ENCODE data around the gene DLG2. TPM values are rescaled to one million over a fixed set of nuclear protein-coding genes. Genes with fewer than 3 reads are reported as not detected.

Gene DLG2
- total RNA-seq, 4 donors from 2014 or later: 6.5 to 14.6 (median 7.2) TPM

DNA sequence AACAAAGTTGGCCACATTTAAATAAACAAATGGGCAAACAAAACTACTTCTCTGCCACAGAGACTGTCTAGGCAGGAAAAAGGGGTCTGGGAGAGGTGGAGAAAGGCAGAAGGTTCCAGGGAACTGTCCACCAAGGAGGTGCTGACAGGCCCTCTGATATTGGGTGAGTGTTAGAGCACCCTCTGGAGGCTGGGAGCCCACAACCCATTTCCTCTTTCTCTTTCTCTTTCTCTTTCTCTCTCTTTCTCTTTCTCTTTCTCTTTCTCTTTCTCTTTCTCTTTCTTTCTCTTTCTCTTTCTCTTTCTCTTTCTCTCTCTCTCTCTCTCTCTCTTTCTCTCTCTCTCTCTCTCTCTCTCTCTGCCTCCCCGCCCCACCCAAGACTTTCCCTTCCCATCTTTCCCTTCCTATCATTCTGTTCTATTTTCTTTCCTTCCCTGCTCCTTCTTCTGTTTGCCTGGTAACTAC, 912.8 kb downstream of the DLG2 start:
- Histone ChIP-seq H3K4me1 (no peaks in the 10 kb centered on the region), H3K27me3 (no peaks in the 10 kb centered on the region), H3K9me3 (no peaks in the 10 kb centered on the region), H3K36me3 (no peaks in the 10 kb centered on the region), H3K4me3 (no peak overlapping the region), H3K27ac (no peak overlapping the region)
- 19 to 35% methylated on average over 1 of the region's 1 CpG for WGBS, 2 donors
- TF ChIP-seq, protein P1, sequence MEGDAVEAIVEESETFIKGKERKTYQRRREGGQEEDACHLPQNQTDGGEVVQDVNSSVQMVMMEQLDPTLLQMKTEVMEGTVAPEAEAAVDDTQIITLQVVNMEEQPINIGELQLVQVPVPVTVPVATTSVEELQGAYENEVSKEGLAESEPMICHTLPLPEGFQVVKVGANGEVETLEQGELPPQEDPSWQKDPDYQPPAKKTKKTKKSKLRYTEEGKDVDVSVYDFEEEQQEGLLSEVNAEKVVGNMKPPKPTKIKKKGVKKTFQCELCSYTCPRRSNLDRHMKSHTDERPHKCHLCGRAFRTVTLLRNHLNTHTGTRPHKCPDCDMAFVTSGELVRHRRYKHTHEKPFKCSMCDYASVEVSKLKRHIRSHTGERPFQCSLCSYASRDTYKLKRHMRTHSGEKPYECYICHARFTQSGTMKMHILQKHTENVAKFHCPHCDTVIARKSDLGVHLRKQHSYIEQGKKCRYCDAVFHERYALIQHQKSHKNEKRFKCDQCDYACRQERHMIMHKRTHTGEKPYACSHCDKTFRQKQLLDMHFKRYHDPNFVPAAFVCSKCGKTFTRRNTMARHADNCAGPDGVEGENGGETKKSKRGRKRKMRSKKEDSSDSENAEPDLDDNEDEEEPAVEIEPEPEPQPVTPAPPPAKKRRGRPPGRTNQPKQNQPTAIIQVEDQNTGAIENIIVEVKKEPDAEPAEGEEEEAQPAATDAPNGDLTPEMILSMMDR (IDR thresholded peaks at IDR 0.05): peak in 1 of 5 experiments; percentile 11
- no peak for TF ChIP-seq POLR2A (IDR thresholded peaks at IDR 0.05)
- no peak for DNase-seq (ENCODE audit: low spot score in 2 of 2)

DNA sequence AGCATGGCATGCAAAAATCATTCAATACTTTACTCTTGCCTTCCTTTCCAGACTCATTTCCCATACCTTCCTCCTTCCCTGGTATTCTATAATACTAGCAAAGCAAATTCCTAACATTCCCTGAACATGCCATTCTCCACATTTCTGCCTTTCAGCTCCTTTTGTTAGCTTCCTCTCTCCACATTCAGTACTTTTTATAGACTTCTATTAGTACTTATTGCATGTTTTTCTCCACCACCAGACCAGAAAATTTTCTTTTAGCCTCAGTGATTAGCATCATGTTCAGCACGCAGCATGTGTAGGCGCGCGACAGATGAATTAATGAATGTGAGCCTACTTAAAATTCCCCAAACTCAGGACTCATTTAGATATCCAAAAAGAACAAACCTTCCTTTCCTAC, 935.3 kb downstream of the DLG2 start:
- TF ChIP-seq EP300 (IDR thresholded peaks at IDR 0.05) (no peak), POLR2A (IDR thresholded peaks at IDR 0.05) (no peak)
- TF ChIP-seq, protein P1 (IDR thresholded peaks at IDR 0.05): no peak
- no peak overlapping the region for H3K27ac ChIP-seq
- no peaks in the 10 kb centered on the region for H3K27me3 ChIP-seq
- no peak overlapping the region for H3K4me3 ChIP-seq
- H3K9me3 ChIP-seq: no peaks in the 10 kb centered on the region
- no peak for DNase-seq (ENCODE audit: low spot score in 2 of 2)
- H3K36me3 ChIP-seq: no peaks in the 10 kb centered on the region
- WGBS, 2 donors: 54 to 61% methylated on average over 4 of the region's 4 CpGs
- no peaks in the 10 kb centered on the region for H3K4me1 ChIP-seq

DNA sequence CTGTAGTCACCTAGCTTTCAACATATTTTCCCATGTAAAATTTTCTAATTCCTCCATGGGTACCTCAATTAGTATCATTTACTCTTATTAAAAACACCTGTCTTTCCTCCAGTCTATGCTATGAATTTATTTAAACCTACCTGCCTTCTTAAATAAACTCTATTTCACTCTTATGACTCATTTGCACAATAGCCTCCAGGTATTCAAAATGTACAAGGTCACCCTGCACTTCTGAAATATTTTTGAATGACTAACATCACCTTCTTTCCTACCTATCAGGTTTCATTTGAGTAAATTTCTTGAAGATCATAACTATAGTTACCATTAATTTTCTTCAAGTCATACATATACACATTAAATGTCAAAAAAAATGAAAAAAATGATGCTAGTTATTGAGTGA, 939.7 kb downstream of the DLG2 start:
- no peak overlapping the region for H3K27ac ChIP-seq
- no peak for DNase-seq (ENCODE audit: low spot score in 2 of 2)
- H3K9me3 ChIP-seq: no peaks in the 10 kb centered on the region
- no peaks in the 10 kb centered on the region for H3K27me3 ChIP-seq
- no peaks in the 10 kb centered on the region for H3K4me1 ChIP-seq
- no peak overlapping the region for H3K4me3 ChIP-seq
- H3K36me3 ChIP-seq: no peaks in the 10 kb centered on the region
- TF ChIP-seq, protein P1 (IDR thresholded peaks at IDR 0.05): no peak
- TF ChIP-seq EP300 (IDR thresholded peaks at IDR 0.05) (no peak), POLR2A (IDR thresholded peaks at IDR 0.05) (no peak)

DNA sequence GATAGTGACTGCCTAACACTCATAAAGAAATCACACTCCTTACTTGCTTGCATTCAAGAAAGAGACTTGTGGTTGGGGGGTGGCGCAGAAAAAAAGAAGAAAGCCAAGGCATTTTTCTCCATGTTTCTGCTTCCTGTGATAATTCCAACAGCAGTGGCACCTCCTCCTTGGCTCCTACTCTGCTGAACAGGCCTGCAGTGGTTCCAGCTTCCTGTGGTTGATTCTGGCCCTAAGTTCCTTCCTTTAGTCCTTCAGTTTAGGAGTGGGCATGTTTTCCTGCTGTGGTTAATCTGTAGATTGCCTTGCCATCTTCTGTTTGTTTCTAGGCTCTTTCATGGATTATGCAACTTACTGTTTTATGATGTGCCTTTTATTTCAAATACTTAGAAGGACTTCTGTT, 940.4 kb downstream of the DLG2 start:
- H3K36me3 ChIP-seq: no peaks in the 10 kb centered on the region
- H3K4me3 ChIP-seq: no peak overlapping the region
- no peak overlapping the region for H3K27ac ChIP-seq
- no peaks in the 10 kb centered on the region for H3K4me1 ChIP-seq
- 82 to 97% methylated on average over 1 of the region's 1 CpG for WGBS, 2 donors
- no peak for TF ChIP-seq POLR2A (IDR thresholded peaks at IDR 0.05)
- TF ChIP-seq, protein P1 (IDR thresholded peaks at IDR 0.05): no peak
- no peak for TF ChIP-seq EP300 (IDR thresholded peaks at IDR 0.05)
- H3K27me3 ChIP-seq: no peaks in the 10 kb centered on the region
- no peaks in the 10 kb centered on the region for H3K9me3 ChIP-seq
- no peak for DNase-seq (ENCODE audit: low spot score in 2 of 2)

DNA sequence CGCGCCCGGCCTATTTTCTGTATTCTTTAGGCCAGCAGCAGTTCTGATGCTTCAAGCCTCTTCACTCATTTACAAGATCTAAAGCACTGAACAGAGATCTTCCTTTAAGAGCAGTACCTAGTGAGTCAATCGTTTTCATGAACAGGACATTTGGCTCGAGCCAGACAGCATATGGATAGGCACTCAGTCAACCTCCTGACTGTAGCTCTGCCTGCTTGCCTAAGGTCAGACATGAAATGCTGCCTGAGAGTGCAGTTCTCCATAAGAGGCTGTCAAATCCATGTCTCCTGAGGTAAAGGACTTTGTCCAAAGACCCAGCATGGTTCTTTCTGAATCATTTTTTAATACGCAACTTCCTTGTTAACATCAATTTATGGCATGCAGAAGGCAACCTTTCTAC, 941.2 kb downstream of the DLG2 start:
- DNase-seq (ENCODE audit: low spot score in 2 of 2): no peak

More for the DNA sequence above, 941.2 kb downstream of the DLG2 start:
- Histone ChIP-seq H3K4me3 (no peak overlapping the region), H3K27me3 (no peaks in the 10 kb centered on the region), H3K36me3 (no peaks in the 10 kb centered on the region), H3K4me1 (no peaks in the 10 kb centered on the region), H3K27ac (no peak overlapping the region), H3K9me3 (no peaks in the 10 kb centered on the region)
- 85 to 91% methylated on average over 6 of the region's 6 CpGs for WGBS, 2 donors
- TF ChIP-seq, protein P1 (IDR thresholded peaks at IDR 0.05): no peak
- no peak for TF ChIP-seq POLR2A (IDR thresholded peaks at IDR 0.05)
- no peak for TF ChIP-seq EP300 (IDR thresholded peaks at IDR 0.05)

Measured in tibial nerve (tissue), 4 donors.